SK-N-DZ (cell line): Measurements from ENCODE around the gene TATDN2. TPM values are rescaled to one million over a fixed set of nuclear protein-coding genes. Genes with fewer than 3 reads are reported as not detected.

Experiments
- DNase-seq: peaks from one replicate; pipeline ENCODE4 v3.0.0-alpha.2; 2015; ENCODE audit warnings: low spot score
- polyA plus RNA-seq, 2 experiments: library from polyadenylated mRNA; depleted of rRNA; stranded (reverse); fragments of >200 nt; gene quantifications; 2 replicates each; pipeline ENCODE4 v1.2.3, GENCODE V29; 2014

The TATDN2 gene, protein sequence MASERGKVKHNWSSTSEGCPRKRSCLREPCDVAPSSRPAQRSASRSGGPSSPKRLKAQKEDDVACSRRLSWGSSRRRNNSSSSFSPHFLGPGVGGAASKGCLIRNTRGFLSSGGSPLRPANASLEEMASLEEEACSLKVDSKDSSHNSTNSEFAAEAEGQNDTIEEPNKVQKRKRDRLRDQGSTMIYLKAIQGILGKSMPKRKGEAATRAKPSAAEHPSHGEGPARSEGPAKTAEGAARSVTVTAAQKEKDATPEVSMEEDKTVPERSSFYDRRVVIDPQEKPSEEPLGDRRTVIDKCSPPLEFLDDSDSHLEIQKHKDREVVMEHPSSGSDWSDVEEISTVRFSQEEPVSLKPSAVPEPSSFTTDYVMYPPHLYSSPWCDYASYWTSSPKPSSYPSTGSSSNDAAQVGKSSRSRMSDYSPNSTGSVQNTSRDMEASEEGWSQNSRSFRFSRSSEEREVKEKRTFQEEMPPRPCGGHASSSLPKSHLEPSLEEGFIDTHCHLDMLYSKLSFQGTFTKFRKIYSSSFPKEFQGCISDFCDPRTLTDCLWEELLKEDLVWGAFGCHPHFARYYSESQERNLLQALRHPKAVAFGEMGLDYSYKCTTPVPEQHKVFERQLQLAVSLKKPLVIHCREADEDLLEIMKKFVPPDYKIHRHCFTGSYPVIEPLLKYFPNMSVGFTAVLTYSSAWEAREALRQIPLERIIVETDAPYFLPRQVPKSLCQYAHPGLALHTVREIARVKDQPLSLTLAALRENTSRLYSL
- polyA plus RNA-seq (2014; cell fraction: cytosol; rRNA removed) = 20.9 and 23.5 TPM in 2 replicates
- 11.7 and 22.3 TPM in 2 replicates for polyA plus RNA-seq (2014; cell fraction: nucleus; rRNA removed)

DNA sequence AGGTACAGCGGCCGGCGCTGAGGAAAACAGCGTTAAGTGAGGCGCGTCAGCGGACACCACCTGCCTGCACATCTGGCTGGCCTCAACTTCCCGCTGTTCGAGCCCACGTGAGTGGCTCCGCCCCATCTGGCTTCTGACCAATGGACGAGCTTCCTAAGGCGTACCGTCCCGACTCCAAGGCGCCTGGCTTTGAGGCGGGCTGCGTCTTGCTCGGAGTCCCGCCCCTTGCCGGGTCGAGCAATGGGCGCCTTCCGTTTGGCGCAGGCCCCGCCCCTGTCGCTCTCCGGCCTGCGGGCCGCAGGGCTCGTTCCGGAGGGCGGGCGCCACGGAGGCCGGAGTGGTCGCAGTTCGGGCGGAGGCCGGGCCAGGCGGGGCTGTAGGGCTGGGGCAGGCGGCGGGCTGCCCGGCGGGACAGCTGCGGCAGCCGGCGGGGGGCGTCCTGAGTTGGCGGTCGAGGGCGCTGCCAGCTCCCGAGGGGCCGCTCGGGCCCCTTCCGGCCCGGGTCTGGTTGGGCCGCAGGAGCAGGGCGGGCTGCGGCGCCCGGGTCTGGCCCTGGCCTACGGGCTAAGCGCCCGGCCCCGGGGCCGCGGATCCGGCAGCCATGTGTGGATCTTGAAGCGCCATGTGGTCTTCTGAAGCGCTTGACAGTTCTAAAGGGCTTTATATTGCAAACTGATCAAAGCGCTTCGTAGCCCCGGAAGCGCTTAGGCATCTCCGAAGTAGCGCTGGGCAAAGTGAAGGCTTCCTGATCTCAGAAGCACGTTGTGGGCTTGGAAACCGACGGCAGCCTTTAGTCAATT lies at the start of gene TATDN2:
Gene TATDN2, plus strand, starts transcription at position 276 of the 800 bp plus-strand sequence. CDS start 742 bp downstream, outside the sequence.
- peak; percentile 100 for DNase-seq

DNA sequence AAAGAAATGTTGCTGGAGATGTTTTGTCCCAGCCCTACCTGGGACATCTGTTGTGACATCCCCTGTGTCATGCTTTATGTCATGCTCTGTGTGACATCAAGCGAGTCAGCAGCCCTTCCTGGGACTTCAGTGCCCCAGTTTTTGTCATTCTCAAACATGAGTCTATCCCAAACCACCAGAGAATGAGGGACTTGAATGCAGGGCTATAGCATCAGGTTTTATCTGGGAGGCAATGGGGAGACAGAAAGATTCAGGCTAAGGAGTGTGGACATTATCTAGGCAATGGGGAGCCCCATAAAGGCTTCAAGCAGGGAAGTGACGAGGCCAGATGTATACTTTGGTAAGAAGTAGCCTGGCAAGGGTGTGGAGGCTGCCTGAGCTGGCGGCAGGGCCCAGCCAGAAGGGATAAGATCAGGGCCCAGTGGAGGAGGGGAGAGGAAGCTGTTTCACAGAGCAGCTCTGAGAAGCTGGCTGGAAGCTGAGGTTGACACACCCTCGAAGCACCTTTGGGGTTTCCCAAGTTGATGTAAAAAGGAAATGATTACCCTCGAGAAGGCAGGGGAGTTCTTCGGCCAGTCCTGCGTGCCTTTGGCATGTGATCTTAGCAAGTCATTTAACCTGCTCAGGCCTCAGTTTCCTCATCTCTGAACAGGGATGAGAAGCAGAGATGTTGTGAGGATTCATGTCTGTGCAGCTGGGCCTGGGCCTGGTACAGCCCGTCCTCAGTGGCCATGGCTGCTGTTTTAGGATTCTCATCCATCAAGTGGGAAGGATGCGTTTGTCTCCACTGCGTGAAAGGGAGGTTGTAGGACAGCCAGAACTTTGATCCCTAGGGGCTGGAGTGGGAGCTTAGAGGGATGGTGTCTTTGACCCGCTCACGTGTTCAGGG lies 49.3 kb upstream of the TATDN2 start:
- peak; percentile 67 for DNase-seq

DNA sequence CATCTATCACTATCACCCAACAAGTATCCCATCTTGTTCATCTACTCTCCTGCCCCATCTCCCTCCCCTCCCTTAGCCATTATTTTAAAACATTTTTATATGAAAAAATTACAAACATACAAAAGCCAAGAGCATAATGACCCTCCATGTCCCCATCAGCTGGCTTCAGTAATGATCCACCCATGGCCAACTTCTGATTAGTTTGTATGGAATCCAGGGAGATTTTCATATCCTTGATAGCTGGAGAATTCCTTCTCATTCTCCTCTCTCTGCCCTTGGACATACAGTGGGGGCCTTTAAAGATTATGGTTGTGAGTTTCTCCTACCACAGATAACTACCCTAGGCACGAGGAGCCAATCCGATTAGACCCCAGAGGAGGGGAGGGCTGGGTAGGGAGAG lies 43.3 kb upstream of the TATDN2 start:
- no peak for DNase-seq

DNA sequence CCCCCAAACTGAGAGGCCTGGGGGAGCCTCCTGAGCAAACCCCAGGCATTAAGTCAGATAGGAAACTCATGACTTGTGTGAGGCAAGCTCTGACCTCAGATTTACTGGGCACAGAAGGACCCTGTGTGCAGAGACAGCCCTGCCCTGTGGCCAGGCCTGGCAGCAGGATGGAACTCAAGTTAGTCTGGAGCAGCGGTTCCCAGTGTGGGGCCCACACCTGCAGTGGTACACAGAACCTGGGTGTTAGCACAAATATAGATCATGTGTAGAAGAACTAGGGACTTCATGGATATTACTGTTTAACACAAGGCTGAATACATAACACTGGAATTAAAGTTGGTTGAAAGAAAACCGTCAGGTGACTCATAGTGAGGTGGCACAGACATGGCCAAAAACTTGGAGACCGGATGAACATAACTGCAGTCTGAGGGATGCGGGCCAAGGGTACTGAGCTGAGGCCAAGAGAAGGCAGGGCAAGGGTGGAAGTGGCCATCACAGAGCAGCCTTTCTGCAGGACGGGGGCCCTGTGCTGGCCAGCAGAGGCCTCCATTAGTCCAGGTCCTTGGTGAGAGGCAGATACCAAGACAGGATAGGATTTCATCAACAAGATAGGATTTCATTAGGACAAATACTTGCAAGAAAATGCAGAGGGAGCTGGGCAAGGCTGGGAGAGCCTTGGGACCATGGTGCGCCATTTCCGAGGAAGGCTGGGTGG lies 42.7 kb upstream of the TATDN2 start:
- no peak for DNase-seq

DNA sequence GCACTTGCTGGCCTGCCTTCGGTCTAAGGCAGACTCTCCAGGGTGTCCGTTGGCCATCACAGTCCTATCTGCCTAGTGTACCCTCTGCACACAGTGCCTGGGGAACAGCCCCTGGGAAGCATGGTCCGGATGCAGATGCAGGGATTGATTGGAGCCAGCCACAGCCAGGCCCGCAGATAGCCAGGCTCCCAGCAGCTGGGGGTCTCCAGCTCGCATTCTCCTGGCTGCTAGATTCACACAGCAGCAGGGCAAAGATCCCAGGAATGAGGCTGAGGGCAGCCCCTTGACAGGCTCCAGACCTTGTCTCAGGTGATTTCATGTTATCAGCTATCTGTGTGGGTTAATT lies 42.1 kb upstream of the TATDN2 start:
- DNase-seq = peak; percentile 78

DNA sequence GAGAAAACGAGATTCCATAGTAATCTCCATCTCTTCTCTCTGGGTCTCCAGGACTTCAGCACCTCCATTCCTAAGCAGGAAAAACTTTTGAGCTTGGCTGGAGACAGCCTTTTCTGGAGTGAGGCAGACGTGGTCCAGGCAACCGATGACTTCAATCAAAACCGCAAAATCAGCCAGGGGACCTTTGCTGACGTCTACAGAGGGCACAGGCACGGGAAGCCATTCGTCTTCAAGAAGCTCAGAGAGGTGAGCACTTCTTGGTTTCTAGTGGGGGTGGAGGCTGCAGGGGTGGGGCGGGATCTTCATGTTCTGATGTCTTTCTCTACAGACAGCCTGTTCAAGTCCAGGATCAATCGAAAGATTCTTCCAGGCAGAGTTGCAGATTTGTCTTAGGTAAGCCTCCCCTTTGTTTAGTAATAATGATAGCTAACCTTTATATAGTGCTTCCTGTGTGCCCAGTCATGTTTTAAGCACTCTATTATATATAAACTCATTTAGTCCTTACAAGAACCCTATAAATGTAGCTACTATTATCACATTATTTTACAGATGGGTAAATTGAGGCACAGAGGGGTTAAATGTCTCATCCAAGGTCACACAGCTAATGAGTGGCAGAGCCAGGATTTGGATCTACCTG lies 35.0 kb upstream of the TATDN2 start:
- no peak for DNase-seq

DNA sequence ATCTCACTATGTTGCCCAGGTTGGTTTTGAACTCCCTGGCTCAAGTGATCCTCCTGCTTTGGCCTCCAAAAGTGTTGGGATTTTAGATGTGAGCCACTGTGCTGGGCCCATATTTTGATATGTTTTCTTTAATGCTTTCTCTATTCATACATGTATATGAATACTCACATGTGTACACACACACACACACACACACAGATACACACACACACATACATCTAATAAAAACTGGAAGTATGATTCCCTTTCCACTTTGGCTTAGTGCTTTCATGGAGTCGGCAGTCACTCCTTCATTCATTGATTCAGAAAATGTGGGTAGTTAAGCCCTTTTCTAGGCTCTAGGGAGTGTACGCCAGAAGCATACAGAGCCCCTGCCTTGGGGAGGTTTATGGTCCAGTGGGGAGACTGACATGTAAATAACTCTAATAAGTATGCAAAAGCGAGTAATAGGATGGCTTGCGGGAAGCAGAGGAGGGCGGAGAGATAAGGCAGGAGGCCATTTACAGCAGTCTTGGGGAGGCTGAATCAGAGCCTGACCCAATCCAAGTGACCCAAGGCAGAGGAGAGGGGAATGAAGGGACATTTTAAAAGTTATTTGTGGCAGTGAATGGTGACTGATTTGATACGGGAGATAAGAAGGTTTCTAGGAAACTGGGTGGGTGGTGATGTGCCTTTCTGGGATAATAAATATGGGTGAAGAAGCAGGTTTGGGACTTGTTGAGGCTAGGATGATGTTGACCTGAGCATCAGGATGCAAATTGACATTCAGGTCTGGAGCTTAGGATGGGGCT lies 32.5 kb upstream of the TATDN2 start:
- no peak for DNase-seq

DNA sequence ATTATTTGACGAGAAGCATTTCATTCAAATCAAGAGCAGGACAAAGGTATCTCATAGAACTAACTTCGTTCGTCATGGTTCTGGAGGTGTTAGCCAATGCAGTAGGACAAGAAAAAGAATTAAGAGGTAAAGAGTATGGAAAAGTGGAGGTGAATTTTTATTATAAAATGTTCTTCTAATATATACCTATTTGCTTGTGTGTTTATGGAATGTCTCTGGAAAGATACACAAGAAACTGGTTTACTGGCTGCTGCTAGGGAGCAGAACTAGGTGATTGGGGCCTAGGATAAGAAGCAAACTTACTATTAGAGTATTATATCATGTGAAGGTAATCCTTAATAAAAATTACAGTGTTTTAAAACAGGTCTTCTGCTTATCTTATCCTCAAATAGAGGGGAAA lies 30.9 kb upstream of the TATDN2 start:
- no peak for DNase-seq

DNA sequence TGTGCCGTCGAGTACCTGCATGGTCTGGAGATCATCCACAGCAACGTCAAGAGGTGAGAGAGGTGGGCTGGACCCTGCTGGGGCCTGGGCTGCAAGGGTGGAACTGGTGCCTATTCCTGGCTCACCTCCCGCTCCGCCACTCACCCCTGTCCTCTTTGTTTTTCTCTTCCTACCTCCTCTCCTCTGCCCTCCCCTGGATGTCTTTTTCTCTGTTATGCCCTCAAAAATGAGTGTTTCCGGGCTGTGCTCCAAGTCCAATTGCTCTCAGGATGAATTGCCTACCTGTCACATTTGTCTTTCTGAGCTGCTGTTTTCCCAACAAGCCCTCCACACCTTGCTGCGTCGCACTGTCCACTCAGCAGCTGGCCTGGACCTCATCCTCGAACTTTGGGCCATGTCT lies 28.5 kb upstream of the TATDN2 start:
- DNase-seq = no peak

DNA sequence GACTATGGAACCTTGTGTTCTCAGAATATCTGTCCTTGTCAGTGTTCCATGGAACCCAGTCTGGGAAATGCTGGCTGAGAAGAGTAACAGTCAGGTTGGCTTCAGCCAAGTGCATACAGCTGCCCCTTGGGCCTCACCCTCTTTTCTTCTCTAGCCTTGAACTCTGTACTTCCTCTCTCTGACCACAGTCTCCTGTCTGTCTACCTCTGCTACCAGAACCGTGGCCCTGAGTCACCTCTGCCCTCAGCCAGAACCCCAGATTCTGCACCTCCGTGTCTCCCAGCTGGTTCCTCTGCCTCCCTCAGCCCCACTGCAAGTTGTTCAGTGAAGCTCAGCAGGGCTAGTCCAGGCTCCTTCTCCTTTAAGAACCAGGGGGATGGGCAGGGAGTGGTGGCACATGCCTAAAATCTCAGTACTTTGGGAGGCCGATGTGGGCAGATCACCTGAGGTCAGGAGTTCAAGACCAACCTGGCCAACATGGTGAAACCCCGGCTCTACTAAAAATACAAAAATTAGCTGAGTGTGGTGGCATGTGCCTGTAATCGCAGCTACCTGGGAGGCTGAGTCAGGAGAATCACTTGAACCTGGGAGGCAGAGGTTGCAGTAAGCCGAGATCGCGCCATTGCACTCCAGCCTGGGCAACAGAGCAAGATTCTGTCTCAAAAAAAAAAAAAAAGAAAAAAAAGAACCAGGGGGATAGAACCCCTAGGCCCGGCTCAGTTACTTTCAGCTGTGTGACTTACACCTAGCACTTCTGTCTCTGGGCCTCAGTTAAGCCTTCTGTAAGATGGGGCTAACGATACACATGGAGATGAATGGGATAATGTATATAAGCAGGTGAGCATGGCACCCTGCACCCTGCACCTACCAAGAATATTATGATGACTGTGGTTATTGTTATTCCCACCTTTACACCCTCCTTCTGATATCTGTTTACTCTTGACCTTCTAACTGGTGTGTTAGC lies 24.3 kb upstream of the TATDN2 start:
- no peak for DNase-seq

DNA sequence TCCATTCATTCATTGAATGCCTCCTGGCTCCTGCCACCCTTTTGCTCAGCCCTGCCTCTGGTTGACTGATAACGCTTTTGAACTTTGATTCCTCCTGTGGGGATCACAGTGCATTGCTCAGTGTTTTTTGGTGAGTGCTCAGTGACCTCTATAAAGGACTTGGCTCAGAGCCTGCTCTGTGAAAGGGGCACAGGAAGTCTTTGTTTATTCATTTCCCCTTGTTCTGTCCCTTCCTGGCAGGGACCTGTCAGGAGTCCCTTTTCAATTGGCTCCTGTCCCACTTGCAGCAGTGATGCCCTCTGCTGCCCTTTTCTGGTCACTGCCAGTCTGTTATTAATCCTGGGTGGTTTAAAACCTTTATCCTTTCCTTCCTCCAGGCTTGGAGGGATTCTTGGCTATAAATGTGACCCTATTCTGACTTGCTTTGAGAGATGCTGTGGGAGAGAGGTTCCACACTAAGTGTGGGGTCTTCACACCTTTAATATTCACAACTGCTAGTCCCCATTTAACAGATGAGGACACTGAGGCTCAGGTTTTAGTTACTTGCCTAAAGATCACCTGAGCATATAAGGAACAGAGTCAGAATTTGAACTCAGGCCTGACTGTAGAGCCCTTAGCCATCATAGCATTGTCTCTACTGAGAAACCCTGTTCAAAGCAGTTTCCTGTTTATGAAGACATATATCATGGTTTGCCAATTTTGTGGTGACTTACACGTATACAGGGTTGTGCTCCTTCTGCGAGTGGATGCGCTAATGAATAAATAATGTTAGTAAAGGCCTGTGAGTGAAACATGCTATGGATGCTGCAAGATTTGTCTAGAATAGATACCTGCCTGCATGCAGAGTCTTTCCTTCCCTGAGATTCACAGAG lies 23.2 kb upstream of the TATDN2 start:
- DNase-seq = peak; percentile 76

DNA sequence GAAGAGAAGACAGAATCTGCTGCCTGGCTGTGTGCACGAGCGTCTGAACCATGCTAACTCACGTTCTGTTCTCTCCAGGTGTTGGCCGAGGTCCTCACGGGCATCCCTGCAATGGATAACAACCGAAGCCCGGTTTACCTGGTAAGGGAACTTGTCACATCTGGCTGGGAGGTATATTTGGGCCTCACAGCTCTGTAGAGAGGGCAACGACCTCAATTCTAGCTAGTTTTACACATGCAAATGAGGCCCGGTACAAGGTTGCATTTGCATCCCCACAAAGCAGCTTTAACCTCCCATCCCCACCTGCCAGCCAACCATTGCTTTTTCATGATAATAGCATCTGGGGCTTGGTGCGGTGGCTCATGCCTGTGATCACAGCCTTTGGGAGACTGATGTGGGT lies 22.0 kb upstream of the TATDN2 start:
- no peak for DNase-seq

DNA sequence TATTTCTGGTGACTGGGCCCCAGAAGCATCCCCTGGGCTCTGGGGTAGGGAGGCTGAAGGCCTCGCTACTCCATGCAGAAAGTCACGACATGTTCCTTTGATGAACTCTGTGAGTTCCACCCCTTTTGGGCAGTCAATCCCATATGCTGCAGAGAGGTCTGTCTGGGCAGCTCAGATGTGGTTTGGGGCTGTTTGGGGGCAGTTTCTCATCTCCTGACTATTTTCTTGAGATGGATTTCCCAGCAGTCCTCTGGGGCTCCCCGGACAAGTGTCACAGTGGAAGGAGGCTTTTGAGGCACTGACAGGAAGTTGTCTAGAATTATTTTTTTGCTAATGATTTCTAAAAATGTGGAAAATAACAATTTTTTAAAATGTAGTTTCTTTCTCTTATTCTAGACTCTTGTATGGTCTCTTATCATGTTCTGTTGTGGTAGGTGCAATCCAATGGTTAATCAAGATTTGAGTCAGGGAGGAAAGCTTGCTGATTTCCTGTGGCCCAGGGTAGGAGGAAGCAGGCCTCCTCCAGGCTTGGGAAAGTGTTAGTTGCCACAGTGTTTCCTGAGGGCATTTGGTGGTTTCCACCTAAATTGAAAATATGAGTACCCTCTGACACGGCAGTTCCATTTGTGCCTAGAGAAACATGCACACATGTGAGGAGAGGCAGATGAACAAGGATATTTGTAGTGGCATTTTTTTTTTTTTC lies 19.9 kb upstream of the TATDN2 start:
- DNase-seq = no peak

DNA sequence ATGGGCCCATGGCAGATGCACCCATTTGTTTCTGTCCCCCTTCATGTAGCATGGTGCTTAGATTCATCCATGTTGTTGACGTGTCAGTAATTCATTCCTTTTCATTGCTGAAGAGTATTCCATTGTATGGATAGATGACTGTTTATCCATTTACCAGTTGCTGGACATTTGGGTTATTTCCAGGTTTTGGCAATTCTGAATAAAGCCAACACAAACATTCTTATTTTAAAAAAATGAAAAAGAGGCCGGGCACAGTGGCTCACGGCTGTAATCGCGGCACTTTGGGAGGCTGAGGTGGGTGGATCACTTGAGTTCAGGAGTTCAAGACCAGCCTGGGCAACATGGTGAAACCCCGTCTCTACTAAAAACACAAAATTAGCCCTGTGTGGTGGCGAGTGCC lies 18.7 kb upstream of the TATDN2 start:
- no peak for DNase-seq

DNA sequence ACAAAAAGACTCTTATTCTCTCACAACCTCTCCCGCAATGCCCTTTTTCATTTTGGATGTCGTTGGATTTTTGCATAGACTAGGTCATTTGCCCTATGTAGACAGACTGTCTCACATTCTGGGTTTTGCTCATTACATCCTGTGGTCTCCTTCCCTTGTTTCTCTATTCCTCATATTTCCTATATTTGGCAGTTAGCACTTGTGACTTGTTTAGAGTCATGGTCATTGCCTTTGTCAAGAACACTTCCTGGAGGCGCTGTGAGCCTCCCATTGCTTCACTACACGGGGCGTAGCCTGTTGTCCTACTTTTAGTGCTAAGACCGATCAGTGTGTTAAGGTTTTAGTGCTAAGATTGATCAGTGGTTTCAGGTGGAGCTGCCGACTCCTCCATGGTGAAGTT lies 16.1 kb upstream of the TATDN2 start:
- no peak for DNase-seq

DNA sequence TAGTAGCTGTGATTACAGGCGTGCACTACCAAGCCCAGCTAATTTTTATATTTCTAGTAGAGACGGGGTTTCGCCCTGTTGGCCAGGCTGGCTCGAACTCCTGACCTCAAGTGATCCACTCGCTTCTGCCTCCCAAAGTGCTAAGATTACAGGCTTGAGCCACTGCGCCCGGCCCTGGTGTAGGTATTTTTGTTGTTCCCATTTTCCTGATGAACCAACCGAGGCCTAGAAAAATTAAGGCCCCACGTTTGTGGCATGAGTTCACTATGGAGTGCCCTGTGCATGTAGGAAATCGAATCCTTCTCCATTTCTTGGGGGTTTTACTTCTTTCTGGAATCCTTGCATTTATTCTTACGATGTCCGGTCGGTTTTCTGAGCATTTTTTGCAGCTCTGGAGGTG lies 14.3 kb upstream of the TATDN2 start:
- no peak for DNase-seq
